Measurements from ENCODE around the gene CCDC138. TPM values are rescaled to one million over a fixed set of nuclear protein-coding genes. Genes with fewer than 3 reads are reported as not detected.

The CCDC138 gene
- total RNA-seq, 4 donors from 2014 or later: 1.6 to 10.3 (median 3.2) TPM

- ATAC-seq (ENCODE audit: low FRiP score): no peak
- TF ChIP-seq CTCF (IDR thresholded peaks at IDR 0.05): no peak
- DNase-seq (ENCODE audit: low spot score): no peak
Observed at GRCh38 chr2:108917526-108917925, 131.0 kb downstream of the CCDC138 start.

GRCh38 chr2:108918156-108918874 is 131.7 kb downstream of the CCDC138 start:
- DNase-seq (ENCODE audit: low spot score) (no peak), ATAC-seq (ENCODE audit: low FRiP score) (no peak)
- no peak for TF ChIP-seq CTCF (IDR thresholded peaks at IDR 0.05)

GRCh38 chr2:108918941-108919341 is 132.4 kb downstream of the CCDC138 start:
- no peak for TF ChIP-seq CTCF (IDR thresholded peaks at IDR 0.05)
- ATAC-seq (ENCODE audit: low FRiP score): no peak
- no peak for DNase-seq (ENCODE audit: low spot score)

- DNase-seq (ENCODE audit: low spot score) (no peak), ATAC-seq (ENCODE audit: low FRiP score) (no peak)
- no peak for TF ChIP-seq CTCF (IDR thresholded peaks at IDR 0.05)
Observed at GRCh38 chr2:108919571-108920373, 133.2 kb downstream of the CCDC138 start.

GRCh38 chr2:108920686-108921085 is 134.1 kb downstream of the CCDC138 start:
- DNase-seq (ENCODE audit: low spot score) (no peak), ATAC-seq (ENCODE audit: low FRiP score) (no peak)
- no peak for TF ChIP-seq CTCF (IDR thresholded peaks at IDR 0.05)

GRCh38 chr2:108921096-108922030 is 134.8 kb downstream of the CCDC138 start:
- no peak for ATAC-seq (ENCODE audit: low FRiP score)
- TF ChIP-seq CTCF (IDR thresholded peaks at IDR 0.05): no peak
- no peak for DNase-seq (ENCODE audit: low spot score)

Measured in omental fat pad (tissue), 4 donors.